Right lobe of liver (tissue), 4 donors: ENCODE measurements around the gene PLA2G4D.

Source experiments
- CTCF ChIP-seq, 4 donors: fragments of 200-600 bp in 3 of 4; fragments of 450-650 bp in 1 of 4; IDR thresholded peaks; one replicate each; pipeline versions ENCODE4 v1.5.1 to v1.8.0; 2016 to 2022; ENCODE audit warnings: antibody characterized with exemption in 4 of 4, mild to moderate bottlenecking in 2 of 4
- POLR2A ChIP-seq: fragments of 450-650 bp; IDR thresholded peaks from one replicate; pipeline ENCODE4 v1.6.1; 2017; ENCODE audit warnings: antibody characterized with exemption, mild to moderate bottlenecking
- donor health status: DM: no; HTN: no; CAD: no.
- donor health status: DM: no; HTN: no; CAD: no.
- donor health status: DM: no; HTN: yes; CAD: no.

DNA sequence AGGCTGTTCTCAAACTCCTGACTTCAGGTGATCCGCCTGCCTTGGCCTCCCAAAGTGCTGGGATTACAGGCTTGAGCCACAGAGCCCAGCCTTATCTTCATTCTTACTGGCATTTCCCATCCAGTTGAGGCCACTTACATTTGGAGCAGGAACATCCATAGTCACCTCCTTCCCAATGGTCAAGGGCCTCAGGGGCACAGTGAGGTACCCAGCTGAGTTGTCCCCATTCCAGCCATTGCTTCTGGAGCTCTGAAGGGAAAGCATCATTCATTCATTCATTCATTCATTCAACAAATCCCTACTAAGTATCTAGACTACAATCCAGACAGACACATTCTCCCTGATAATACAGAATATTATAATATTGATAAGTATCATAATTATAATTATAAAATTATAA, 12.2 kb downstream of the PLA2G4D start:
- no peak for TF ChIP-seq POLR2A
- TF ChIP-seq CTCF (IDR thresholded peaks at IDR 0.05), result no peak
